Sigmoid colon (tissue), 7 donors: ENCODE measurements around the gene STXBP5. TPM values are rescaled to one million over a fixed set of nuclear protein-coding genes. Genes with fewer than 3 reads are reported as not detected.

ENCODE experiments used
- DNase-seq: peaks from one replicate; pipeline ENCODE4 v3.0.0-alpha.2; 2019
- H3K27ac ChIP-seq, 4 donors: fragments of 200-600 bp; sonication (generic); one replicate each; pipeline ENCODE4 v1.5.1; 2016 to 2019; ENCODE audit warnings: mild to moderate bottlenecking in 1 of 4
- H3K27me3 ChIP-seq, 3 donors: fragments of 200-600 bp; sonication (generic); one replicate each; pipeline ENCODE4 v1.5.1; 2019; ENCODE audit warnings: mild to moderate bottlenecking in 1 of 3
- H3K36me3 ChIP-seq, 4 donors: fragments of 200-600 bp; sonication (generic); one replicate each; pipeline ENCODE4 v1.5.1; 2016 to 2019
- H3K4me1 ChIP-seq, 4 donors: fragments of 200-600 bp; sonication (generic); one replicate each; pipeline ENCODE4 v1.5.1; 2017 to 2019
- H3K4me3 ChIP-seq, 4 donors: fragments of 200-600 bp; sonication (generic); one replicate each; pipeline ENCODE4 v1.5.1; 2017 to 2019; ENCODE audit warnings: mild to moderate bottlenecking in 2 of 4, moderate library complexity in 1 of 4
- H3K9me3 ChIP-seq, 4 donors: fragments of 200-600 bp in 3 of 4; sonication (generic) in 3 of 4; one replicate each; pipeline versions ENCODE4 v1.5.1 to v1.6.1; 2013 to 2019
- CTCF ChIP-seq, 4 experiments: fragments of 450-650 bp in 3 of 4; fragments of 200-600 bp in 1 of 4; IDR thresholded peaks; one replicate each; pipeline ENCODE4 v1.5.1; 2016 to 2019; ENCODE audit warnings: antibody characterized with exemption in 4 of 4, mild to moderate bottlenecking in 3 of 4, moderate library complexity in 2 of 4
- EP300 ChIP-seq, 4 donors: sonication (generic); formaldehyde crosslinking; IDR thresholded peaks; one replicate each; pipeline ENCODE4 v1.6.1; 2017; ENCODE audit warnings: antibody characterized with exemption in 4 of 4
- POLR2A ChIP-seq, 2 donors: fragments of 450-650 bp; IDR thresholded peaks; one replicate each; pipeline ENCODE4 v1.6.1; 2016; ENCODE audit warnings: antibody characterized with exemption in 2 of 2, mild to moderate bottlenecking in 2 of 2, moderate library complexity in 2 of 2
- POLR2AphosphoS5 ChIP-seq, 4 donors: sonication (generic); formaldehyde crosslinking; IDR thresholded peaks; one replicate each; pipeline ENCODE4 v1.6.1; 2017; ENCODE audit warnings: antibody characterized with exemption in 4 of 4
- WGBS, 2 donors: extraction: QIAGEN DNeasy Blood & Tissue Kit; methylation state at CpG; one replicate each; pipeline ENCODE4 v1.1.7; 2013; 5-methylcytosine and 5-hydroxymethylcytosine counted together
- intact Hi-C: fragments of 100-400 bp; cut with DNase I; formaldehyde crosslinking; loops from one replicate; pipeline ENCODE4 v1.15.1; 2023
- polyA plus RNA-seq, 3 donors: library from polyadenylated mRNA; stranded (reverse); fragments of 200-250 nt; gene quantifications; one replicate each; pipeline ENCODE4 v1.2.3, GENCODE V29; 2013
- total RNA-seq, 4 donors: library from RNA; depleted of rRNA; stranded (reverse); fragments of >200 nt; gene quantifications; one replicate each; pipeline ENCODE4 v1.1.0, GENCODE V29; 2016
- donor health status: healthy with polysubstance abuse.
- donor health status: Bipolar disorder and iron deficiency.
- donor health status: healthy.

STXBP5 gene
- total and polyA plus RNA-seq, 7 donors, result 16.0 to 34.3 (median 24.2) TPM

- no peaks in the 10 kb centered on the region for H3K27me3 ChIP-seq
- H3K36me3 ChIP-seq, result no peaks in the 10 kb centered on the region
- H3K27ac ChIP-seq, result no peak overlapping the region
- no peak for TF ChIP-seq CTCF (IDR thresholded peaks at IDR 0.05)
- intact Hi-C loops, result no loop called here
- 96 to 99% methylated on average over 3 of the region's 3 CpGs for WGBS, 2 donors
- no peak overlapping the region for H3K4me3 ChIP-seq
- no peaks in the 10 kb centered on the region for H3K9me3 ChIP-seq
- H3K4me1 ChIP-seq, result no peaks in the 10 kb centered on the region
- DNase-seq, result no peak
Observed at GRCh38 chr6:147173675-147174308, 30.4 kb upstream of the STXBP5 start.

- DNase-seq, result no peak
- Histone ChIP-seq H3K27ac (no peak overlapping the region), H3K27me3 (no peaks in the 10 kb centered on the region), H3K4me1 (no peaks in the 10 kb centered on the region), H3K9me3 (no peaks in the 10 kb centered on the region), H3K4me3 (no peak overlapping the region), H3K36me3 (no peaks in the 10 kb centered on the region)
- TF ChIP-seq CTCF (IDR thresholded peaks at IDR 0.05) (no peak), POLR2A (IDR thresholded peaks at IDR 0.05) (no peak), EP300 (IDR thresholded peaks at IDR 0.05) (no peak), POLR2AphosphoS5 (IDR thresholded peaks at IDR 0.05) (no peak)
- intact Hi-C loops, result no loop called here
- WGBS, 2 donors, result 36 to 66% methylated on average over 1 of the region's 1 CpG
Observed at GRCh38 chr6:147176795-147177194, 27.4 kb upstream of the STXBP5 start.

- H3K27ac ChIP-seq, result no peak overlapping the region
- 86 to 93% methylated on average over 3 of the region's 3 CpGs for WGBS, 2 donors
Observed at GRCh38 chr6:147177286-147177685, 26.9 kb upstream of the STXBP5 start.

GRCh38 chr6:147178355-147178754 lies 25.9 kb upstream of the STXBP5 start:
- intact Hi-C loops, result no loop called here

More at GRCh38 chr6:147177286-147177685, 26.9 kb upstream of the STXBP5 start:
- Histone ChIP-seq H3K9me3 (no peaks in the 10 kb centered on the region), H3K4me1 (no peaks in the 10 kb centered on the region), H3K27me3 (no peaks in the 10 kb centered on the region), H3K36me3 (no peaks in the 10 kb centered on the region), H3K4me3 (no peak overlapping the region)
- intact Hi-C loops, result no loop called here
- no peak for DNase-seq
- TF ChIP-seq POLR2AphosphoS5 (IDR thresholded peaks at IDR 0.05) (no peak), POLR2A (IDR thresholded peaks at IDR 0.05) (no peak), EP300 (IDR thresholded peaks at IDR 0.05) (no peak), CTCF (IDR thresholded peaks at IDR 0.05) (no peak)

More at GRCh38 chr6:147178355-147178754, 25.9 kb upstream of the STXBP5 start:
- no peak for TF ChIP-seq POLR2AphosphoS5 (IDR thresholded peaks at IDR 0.05)
- TF ChIP-seq POLR2A (IDR thresholded peaks at IDR 0.05), result no peak
- TF ChIP-seq EP300 (IDR thresholded peaks at IDR 0.05), result no peak
- no peak for TF ChIP-seq CTCF (IDR thresholded peaks at IDR 0.05)
- Histone ChIP-seq H3K27ac (no peak overlapping the region), H3K27me3 (no peaks in the 10 kb centered on the region), H3K36me3 (no peaks in the 10 kb centered on the region), H3K4me3 (no peak overlapping the region), H3K4me1 (no peaks in the 10 kb centered on the region), H3K9me3 (no peaks in the 10 kb centered on the region)
- DNase-seq, result no peak
